B cell (primary cell): ENCODE results near the gene AHRR. TPM values are rescaled to one million over a fixed set of nuclear protein-coding genes. Genes with fewer than 3 reads are reported as not detected.

Source experiments
- ATAC-seq: fragments of 200-7000 bp; cut with Tn5 transposase; one replicate; pipeline ENCODE4 v1.10.0; 2021; ENCODE audit warnings: low read depth, mild to moderate bottlenecking, moderate number of reproducible peaks, moderate library complexity
- CTCF ChIA-PET: fragments of 350-600 bp; sonication (Branson Sonifier 250); formaldehyde crosslinking; loops from one replicate; lab custom pipeline; 2021; ENCODE audit warnings: antibody characterized with exemption, inconsistent platforms; lab: Charles Lee
- POLR2A ChIA-PET: fragments of 350-600 bp; sonication (Branson Sonifier 250); formaldehyde crosslinking; loops from one replicate; lab custom pipeline; 2021; ENCODE audit warnings: antibody characterized with exemption; lab: Charles Lee
- DNase-seq: peaks from one replicate; pipeline ENCODE4 v3.0.0; 2013
- H2AFZ ChIP-seq: 2 replicates; pipeline ENCODE4 v1.6.1; 2012; ENCODE audit warnings: mild to moderate bottlenecking, low read depth, low read length; ENCODE audit not compliant: insufficient read depth, poor library complexity, severe bottlenecking
- H3K27ac ChIP-seq, 2 donors: 1 replicate in 1 of 2; 2 replicates in 1 of 2; pipeline ENCODE4 v1.5.1; 2012 to 2013; ENCODE audit warnings: low read length in 2 of 2, mild to moderate bottlenecking in 2 of 2, moderate library complexity in 1 of 2
- H3K27me3 ChIP-seq, 4 experiments: fragments of 200-600 bp in 1 of 4; sonication (generic) in 1 of 4; replicated peaks in 1 of 4; 1 replicate in 2 of 4; 2 replicates in 2 of 4; pipeline versions ENCODE4 v1.6.1 to v1.7.0; 2013 to 2016; ENCODE audit warnings: low read length in 3 of 4, mild to moderate bottlenecking in 2 of 4, mixed read lengths in 1 of 4, moderate library complexity in 1 of 4; ENCODE audit not compliant: insufficient read depth in 4 of 4, control insufficient read depth in 3 of 4; ENCODE audit errors: control extremely low read depth in 1 of 4
- H3K36me3 ChIP-seq, 2 experiments: replicated peaks in 1 of 2; 1 replicate in 1 of 2; 2 replicates in 1 of 2; pipeline versions ENCODE4 v1.6.1 to v1.7.1; 2013; ENCODE audit warnings: low read length in 1 of 2; ENCODE audit not compliant: insufficient read depth in 2 of 2, control insufficient read depth in 1 of 2; ENCODE audit errors: control extremely low read depth in 1 of 2, extremely low read depth in 1 of 2
- H3K4me1 ChIP-seq, 2 donors: fragments of 200-600 bp in 1 of 2; sonication (generic) in 1 of 2; 1 replicate in 1 of 2; 2 replicates in 1 of 2; pipeline versions ENCODE4 v1.5.1 to v1.6.1; 2013 to 2017; ENCODE audit warnings: low read length in 2 of 2; ENCODE audit not compliant: control insufficient read depth in 2 of 2, insufficient read depth in 2 of 2
- H3K4me2 ChIP-seq: replicated peaks from 2 replicates; pipeline ENCODE3; 2012; ENCODE audit warnings: mild to moderate bottlenecking, low read depth, low read length; ENCODE audit not compliant: poor library complexity, severe bottlenecking
- H3K4me3 ChIP-seq, 5 experiments: fragments of 200-600 bp in 1 of 5; sonication (generic) in 1 of 5; 1 replicate in 3 of 5; 2 replicates in 2 of 5; pipeline versions ENCODE4 v1.5.1 to v1.7.0; 2011 to 2016; ENCODE audit warnings: low read length in 4 of 5, mild to moderate bottlenecking in 4 of 5, low read depth in 2 of 5, control low read depth in 1 of 5, moderate library complexity in 1 of 5; ENCODE audit not compliant: insufficient read depth in 1 of 5; ENCODE audit errors: control extremely low read depth in 1 of 5, extremely low read depth in 1 of 5
- H3K79me2 ChIP-seq: fragments of 200-600 bp; sonication (generic); one replicate; pipeline ENCODE4 v1.6.0; 2016; ENCODE audit warnings: low read length; ENCODE audit not compliant: control insufficient read depth, insufficient read depth
- H3K9ac ChIP-seq: fragments of 200-600 bp; sonication (generic); 2 replicates; pipeline ENCODE4 v1.6.1; 2017; ENCODE audit warnings: mild to moderate bottlenecking, low read length, moderate library complexity
- H3K9me3 ChIP-seq, 3 donors: one replicate each; pipeline versions ENCODE4 v1.6.1 to v1.7.1; 2013; ENCODE audit warnings: low read length in 2 of 3; ENCODE audit not compliant: control insufficient read depth in 2 of 3, insufficient read depth in 1 of 3; ENCODE audit errors: control extremely low read depth in 1 of 3
- H4K20me1 ChIP-seq: 2 replicates; pipeline ENCODE4 v1.6.0; 2012; ENCODE audit warnings: mild to moderate bottlenecking, low read length; ENCODE audit not compliant: insufficient read depth, control insufficient read depth, poor library complexity, severe bottlenecking
- H3K27ac Mint-ChIP-seq: one replicate; pipeline ENCODE4 v1.8.0; 2021; ENCODE audit warnings: mixed read lengths
- H3K27me3 Mint-ChIP-seq: one replicate; pipeline ENCODE4 v1.8.0; 2021; ENCODE audit warnings: mixed read lengths
- H3K4me1 Mint-ChIP-seq: one replicate; pipeline ENCODE4 v1.8.0; 2021; ENCODE audit warnings: mixed read lengths
- H3K4me3 Mint-ChIP-seq: one replicate; pipeline ENCODE4 v1.8.0; 2021; ENCODE audit warnings: mixed read lengths
- H3K9me3 Mint-ChIP-seq: one replicate; pipeline ENCODE4 v1.8.0; 2022; ENCODE audit warnings: mixed read lengths; ENCODE audit not compliant: insufficient read depth
- EZH2 ChIP-seq: IDR thresholded peaks from 2 replicates; pipeline ENCODE4 v1.6.1; 2012; ENCODE audit warnings: borderline replicate concordance, low read depth, mild to moderate bottlenecking, moderate library complexity, low read length; ENCODE audit not compliant: insufficient read depth, poor library complexity, severe bottlenecking
- WGBS: methylation state at CpG from one replicate; pipeline ENCODE4 v1.1.5; 2013; ENCODE audit warnings: missing lambda C conversion rate; ENCODE audit not compliant: insufficient coverage; 5-methylcytosine and 5-hydroxymethylcytosine counted together
- intact Hi-C: fragments of 100-400 bp; cut with micrococcal nuclease; formaldehyde crosslinking; loops from one replicate; pipeline ENCODE4 v1.10.0; 2022
- polyA plus RNA-seq: library from polyadenylated mRNA; depleted of rRNA; stranded (reverse); fragments of >200 nt; gene quantifications from 2 replicates; pipeline ENCODE4 v1.2.3, GENCODE V29; 2012
- total RNA-seq, 2 donors: library from RNA; stranded (reverse); fragments of 120-200 nt in 1 of 2; gene quantifications; 1 replicate in 1 of 2; 2 replicates in 1 of 2; pipeline versions ENCODE4 v1.2.3 to v1.2.4, GENCODE V29; 2013 to 2022
- TF ChIP-seq, protein P1 (sequence below): fragments of 200-600 bp; IDR thresholded peaks from one replicate; pipeline ENCODE4 v1.8.0; 2022; ENCODE audit warnings: antibody characterized with exemption, mild to moderate bottlenecking

The AHRR gene
- total and polyA plus RNA-seq, 2 donors (not counting 1 experiment from before 2014, with no cell fraction given), result 0.13 to 1.7 TPM

DNA sequence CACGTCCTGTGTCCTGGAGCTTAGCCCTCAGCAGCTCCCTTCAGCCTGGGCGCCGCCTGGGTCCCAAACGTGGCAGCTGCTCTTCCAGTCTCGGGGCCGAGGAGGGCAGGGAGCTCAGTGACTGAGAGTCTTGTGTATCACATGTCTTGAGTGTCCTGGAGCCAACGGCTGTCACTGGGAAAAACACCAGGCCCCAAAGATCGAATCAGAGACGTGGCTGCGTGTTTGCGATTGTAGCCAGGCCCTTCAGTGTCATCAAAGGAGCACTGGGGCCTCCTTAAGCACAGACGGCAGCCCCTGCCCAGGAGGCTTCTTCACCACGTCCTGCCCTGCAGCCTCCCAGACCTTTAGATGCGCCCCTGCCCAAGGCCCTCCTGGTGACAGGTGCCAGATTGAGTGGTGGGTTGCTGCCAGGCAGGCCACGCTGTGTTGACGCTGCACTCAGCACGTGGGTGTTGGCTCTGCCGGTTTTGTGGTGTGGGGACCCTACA, 115.8 kb downstream of the AHRR start:
- H3K27me3 ChIP-seq, result peaks cover 0 to 7% (median 0%) of the 10 kb centered on the region in 4 experiments
- intact Hi-C loops, result no loop called here
- H2AFZ ChIP-seq, result no peak overlapping the region

DNA sequence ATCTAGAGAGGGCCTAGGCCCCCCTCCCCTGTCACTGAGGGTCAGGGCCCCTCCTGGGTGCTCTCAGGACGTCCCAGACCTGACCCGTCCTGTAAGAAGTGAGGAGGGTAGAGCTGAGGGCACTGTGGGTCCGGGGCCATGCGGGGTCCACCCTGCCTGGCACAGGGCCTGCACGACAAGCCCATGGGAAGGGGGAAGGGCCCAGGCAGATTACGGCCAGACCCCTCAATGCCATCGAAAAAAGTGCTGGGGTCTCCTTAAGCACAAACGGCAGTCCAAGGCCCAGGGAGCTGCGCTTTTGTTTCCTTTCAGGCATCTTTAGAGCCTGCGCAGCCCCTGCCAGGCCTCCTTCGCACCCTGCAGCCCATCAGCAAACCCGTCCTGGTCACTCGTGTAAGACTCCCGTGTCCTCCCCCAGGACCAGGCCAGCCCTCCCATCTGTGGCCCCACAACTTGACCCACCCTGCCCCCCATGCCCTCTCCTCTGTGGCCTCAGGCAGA, 117.0 kb downstream of the AHRR start:
- no peak for DNase-seq
- no peak for ATAC-seq
- Histone ChIP-seq H3K27me3 (peaks cover 0 to 7% (median 0%) of the 10 kb centered on the region in 4 experiments), H3K9ac (no peak overlapping the region), H4K20me1 (peaks cover 1% of the 10 kb centered on the region), H3K27ac (no peak overlapping the region), H3K79me2 (peaks cover 14% of the 10 kb centered on the region), H2AFZ (no peak overlapping the region), H3K4me3 (no peak overlapping the region), H3K36me3 (no peaks in the 10 kb centered on the region), H3K4me1 (peaks cover under 1 to 11% of the 10 kb centered on the region in 2 donors), H3K4me2 (no peak overlapping the region), H3K9me3 (peaks cover 0 to 7% (median 0%) of the 10 kb centered on the region in 3 donors)
- intact Hi-C loops, result no loop called here
- Mint-ChIP-seq H3K4me3 (no peak overlapping the region), H3K27ac (no peak overlapping the region), H3K9me3 (no peaks in the 10 kb centered on the region), H3K27me3 (peaks cover 3% of the 10 kb centered on the region), H3K4me1 (peaks cover 9% of the 10 kb centered on the region)
- 92% methylated on average over 12 of the region's 14 CpGs for WGBS
- ChIA-PET POLR2A (no interaction called here), CTCF (no interaction called here)
- TF ChIP-seq EZH2, result no peak
- TF ChIP-seq, protein P1, sequence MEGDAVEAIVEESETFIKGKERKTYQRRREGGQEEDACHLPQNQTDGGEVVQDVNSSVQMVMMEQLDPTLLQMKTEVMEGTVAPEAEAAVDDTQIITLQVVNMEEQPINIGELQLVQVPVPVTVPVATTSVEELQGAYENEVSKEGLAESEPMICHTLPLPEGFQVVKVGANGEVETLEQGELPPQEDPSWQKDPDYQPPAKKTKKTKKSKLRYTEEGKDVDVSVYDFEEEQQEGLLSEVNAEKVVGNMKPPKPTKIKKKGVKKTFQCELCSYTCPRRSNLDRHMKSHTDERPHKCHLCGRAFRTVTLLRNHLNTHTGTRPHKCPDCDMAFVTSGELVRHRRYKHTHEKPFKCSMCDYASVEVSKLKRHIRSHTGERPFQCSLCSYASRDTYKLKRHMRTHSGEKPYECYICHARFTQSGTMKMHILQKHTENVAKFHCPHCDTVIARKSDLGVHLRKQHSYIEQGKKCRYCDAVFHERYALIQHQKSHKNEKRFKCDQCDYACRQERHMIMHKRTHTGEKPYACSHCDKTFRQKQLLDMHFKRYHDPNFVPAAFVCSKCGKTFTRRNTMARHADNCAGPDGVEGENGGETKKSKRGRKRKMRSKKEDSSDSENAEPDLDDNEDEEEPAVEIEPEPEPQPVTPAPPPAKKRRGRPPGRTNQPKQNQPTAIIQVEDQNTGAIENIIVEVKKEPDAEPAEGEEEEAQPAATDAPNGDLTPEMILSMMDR, result no peak

More for the DNA sequence above, 115.8 kb downstream of the AHRR start:
- Mint-ChIP-seq H3K4me3 (no peak overlapping the region), H3K27ac (no peak overlapping the region), H3K9me3 (no peaks in the 10 kb centered on the region), H3K4me1 (peaks cover 3% of the 10 kb centered on the region), H3K27me3 (peaks cover 5% of the 10 kb centered on the region)
- WGBS, result 96% methylated on average over 18 of the region's 18 CpGs
- CTCF ChIA-PET, result no interaction called here
- no peak for TF ChIP-seq EZH2
- TF ChIP-seq, protein P1, result no peak
- H3K4me2 ChIP-seq, result no peak overlapping the region
- POLR2A ChIA-PET, result no interaction called here
- no peak overlapping the region for H3K27ac ChIP-seq
- no peaks in the 10 kb centered on the region for H4K20me1 ChIP-seq
- ATAC-seq, result no peak
- no peak overlapping the region for H3K9ac ChIP-seq
- no peaks in the 10 kb centered on the region for H3K36me3 ChIP-seq
- H3K79me2 ChIP-seq, result peaks cover 2% of the 10 kb centered on the region
- peaks cover 0 to 5% (median 0%) of the 10 kb centered on the region in 3 donors for H3K9me3 ChIP-seq
- DNase-seq, result no peak
- H3K4me3 ChIP-seq, result no peak overlapping the region
- peaks cover 0 to 5% of the 10 kb centered on the region in 2 donors for H3K4me1 ChIP-seq
